Neural progenitor cell (in vitro differentiated cells): ENCODE measurements around the gene SLC52A3. TPM values are rescaled to one million over a fixed set of nuclear protein-coding genes. Genes with fewer than 3 reads are reported as not detected.
A peak's percentile ranks its signal among the peaks of the same experiment; 100 is the strongest.

Experiments
- DNase-seq: peaks from one replicate; pipeline ENCODE4 v3.0.0-alpha.2; 2016; ENCODE audit warnings: low spot score
- H2AFZ ChIP-seq: fragments of 200-600 bp; sonication (generic); replicated peaks from 2 replicates; pipeline ENCODE4 v1.6.1; 2016; ENCODE audit warnings: antibody characterized with exemption
- H3F3A ChIP-seq: fragments of 200-600 bp; sonication (generic); 2 replicates; pipeline ENCODE4 v1.6.1; 2016; ENCODE audit warnings: antibody characterized with exemption, low read depth
- H3K27ac ChIP-seq: fragments of 200-600 bp; sonication (generic); 2 replicates; pipeline ENCODE4 v1.5.1; 2016; ENCODE audit warnings: mild to moderate bottlenecking
- H3K27me3 ChIP-seq: fragments of 200-600 bp; sonication (generic); 2 replicates; pipeline ENCODE4 v1.6.1; 2016; ENCODE audit warnings: mild to moderate bottlenecking, moderate library complexity
- H3K36me3 ChIP-seq: fragments of 200-600 bp; sonication (generic); 2 replicates; pipeline ENCODE4 v1.5.1; 2016
- H3K4me1 ChIP-seq: fragments of 200-600 bp; sonication (generic); 2 replicates; pipeline ENCODE4 v1.6.1; 2016; ENCODE audit warnings: mixed run types
- H3K4me2 ChIP-seq: fragments of 200-600 bp; sonication (generic); 2 replicates; pipeline ENCODE4 v1.6.1; 2016
- H3K4me3 ChIP-seq: fragments of 200-600 bp; sonication (generic); 2 replicates; pipeline ENCODE4 v1.5.1; 2016
- H3K79me2 ChIP-seq: fragments of 200-600 bp; sonication (generic); 2 replicates; pipeline ENCODE4 v1.6.1; 2016; ENCODE audit warnings: low read depth
- H3K9ac ChIP-seq: fragments of 200-600 bp; sonication (generic); 2 replicates; pipeline ENCODE4 v1.6.1; 2016
- H3K9me3 ChIP-seq: fragments of 200-600 bp; sonication (generic); 2 replicates; pipeline ENCODE4 v1.5.1; 2016; ENCODE audit warnings: low read depth
- H4K20me1 ChIP-seq: fragments of 200-600 bp; sonication (generic); 2 replicates; pipeline ENCODE4 v1.6.1; 2016; ENCODE audit warnings: low read depth
- H3K27ac Mint-ChIP-seq: 3 replicates; pipeline ENCODE4 v1.8.0; 2021; ENCODE audit warnings: mixed read lengths
- H3K27me3 Mint-ChIP-seq: 2 replicates; pipeline ENCODE4 v1.8.0; 2022; ENCODE audit warnings: low read depth, mild to moderate bottlenecking, inconsistent platforms, moderate library complexity, mixed read lengths; ENCODE audit not compliant: insufficient read depth
- H3K36me3 Mint-ChIP-seq: 3 replicates; pipeline ENCODE4 v1.8.0; 2021; ENCODE audit warnings: mixed read lengths
- H3K4me1 Mint-ChIP-seq: 3 replicates; pipeline ENCODE4 v1.8.0; 2021; ENCODE audit warnings: mixed read lengths
- H3K4me3 Mint-ChIP-seq: 3 replicates; pipeline ENCODE4 v1.8.0; 2021; ENCODE audit warnings: mild to moderate bottlenecking, moderate library complexity, mixed read lengths
- H3K9me3 Mint-ChIP-seq: 3 replicates; pipeline ENCODE4 v1.8.0; 2020; ENCODE audit warnings: mixed read lengths
- CTCF ChIP-seq: fragments of 200-600 bp; sonication (generic); IDR thresholded peaks from 2 replicates; pipeline ENCODE4 v1.5.1; 2017; ENCODE audit warnings: antibody characterized with exemption, mild to moderate bottlenecking
- EZH2 ChIP-seq: fragments of 200-600 bp; sonication (generic); IDR thresholded peaks from 2 replicates; pipeline ENCODE4 v1.6.1; 2017; ENCODE audit warnings: antibody characterized with exemption, mild to moderate bottlenecking, moderate library complexity
- EZH2phosphoT487 ChIP-seq: fragments of 200-600 bp; sonication (generic); IDR thresholded peaks from 2 replicates; pipeline ENCODE4 v1.6.1; 2017; ENCODE audit warnings: antibody characterized with exemption
- total RNA-seq: library from RNA; depleted of rRNA; stranded (reverse); fragments of >200 nt; gene quantifications from 2 replicates; pipeline ENCODE4 v1.2.3, GENCODE V29; 2015; ENCODE audit warnings: low replicate concordance

SLC52A3 gene
- total RNA-seq, 1 donor from 2014 or later = not detected

GRCh38 chr20:730005-730404, 38.3 kb downstream of the SLC52A3 start:
- Histone ChIP-seq H3K36me3 (no peaks in the 10 kb centered on the region), H3K9ac (no peak overlapping the region), H3K79me2 (no peaks in the 10 kb centered on the region), H3K4me2 (no peak overlapping the region), H3K27me3 (peaks cover 44% of the 10 kb centered on the region), H3K4me3 (no peak overlapping the region), H3K27ac (no peak overlapping the region), H3F3A (peaks cover 15% of the 10 kb centered on the region), H3K4me1 (peaks cover 9% of the 10 kb centered on the region), H2AFZ (no peak overlapping the region), H3K9me3 (no peaks in the 10 kb centered on the region), H4K20me1 (no peaks in the 10 kb centered on the region)
- no peak overlapping the region for H3K27ac Mint-ChIP-seq
- peaks cover 31% of the 10 kb centered on the region for H3K27me3 Mint-ChIP-seq
- H3K4me3 Mint-ChIP-seq = peak overlapping the region; percentile 24
- no peaks in the 10 kb centered on the region for H3K36me3 Mint-ChIP-seq
- H3K9me3 Mint-ChIP-seq = no peaks in the 10 kb centered on the region
- peaks cover 5% of the 10 kb centered on the region for H3K4me1 Mint-ChIP-seq
- TF ChIP-seq EZH2phosphoT487 (no peak), CTCF (no peak), EZH2 (no peak)
- DNase-seq = no peak

- Mint-ChIP-seq H3K9me3 (no peaks in the 10 kb centered on the region), H3K27me3 (peaks cover 41% of the 10 kb centered on the region), H3K4me1 (peaks cover 4% of the 10 kb centered on the region), H3K4me3 (peak overlapping the region; percentile 73), H3K36me3 (no peaks in the 10 kb centered on the region), H3K27ac (no peak overlapping the region)
- H3K27me3 ChIP-seq = peaks cover 44% of the 10 kb centered on the region
- H2AFZ ChIP-seq = peak overlapping the region; percentile 98
- no peaks in the 10 kb centered on the region for H3K79me2 ChIP-seq
- peak overlapping the region; percentile 82 for H3K4me3 ChIP-seq
- H3K4me2 ChIP-seq = peak overlapping the region; percentile 89
- peaks cover 15% of the 10 kb centered on the region for H3F3A ChIP-seq
- no peaks in the 10 kb centered on the region for H3K9me3 ChIP-seq
- TF ChIP-seq CTCF (peak; percentile 73), EZH2 (no peak)
- H3K4me1 ChIP-seq = no peaks in the 10 kb centered on the region
- DNase-seq = peak; percentile 94
- H3K36me3 ChIP-seq = no peaks in the 10 kb centered on the region
- H4K20me1 ChIP-seq = no peaks in the 10 kb centered on the region
- H3K9ac ChIP-seq = no peak overlapping the region
- H3K27ac ChIP-seq = no peak overlapping the region
Observed at GRCh38 chr20:728256-728944, 39.9 kb downstream of the SLC52A3 start.

GRCh38 chr20:726160-726559, 42.1 kb downstream of the SLC52A3 start:
- TF ChIP-seq EZH2 = no peak
- no peak for TF ChIP-seq EZH2phosphoT487
- no peak for TF ChIP-seq CTCF
- Histone ChIP-seq H3K4me3 (no peak overlapping the region), H3K4me2 (no peak overlapping the region), H2AFZ (no peak overlapping the region), H3K36me3 (no peaks in the 10 kb centered on the region), H3K9me3 (no peaks in the 10 kb centered on the region), H3F3A (peaks cover 15% of the 10 kb centered on the region), H4K20me1 (no peaks in the 10 kb centered on the region), H3K9ac (no peak overlapping the region), H3K79me2 (no peaks in the 10 kb centered on the region), H3K27ac (no peak overlapping the region), H3K4me1 (no peaks in the 10 kb centered on the region), H3K27me3 (peaks cover 52% of the 10 kb centered on the region)
- DNase-seq = no peak
- H3K36me3 Mint-ChIP-seq = no peaks in the 10 kb centered on the region
- H3K27me3 Mint-ChIP-seq = peaks cover 51% of the 10 kb centered on the region
- H3K27ac Mint-ChIP-seq = no peak overlapping the region
- no peak overlapping the region for H3K4me3 Mint-ChIP-seq
- H3K9me3 Mint-ChIP-seq = no peaks in the 10 kb centered on the region
- H3K4me1 Mint-ChIP-seq = no peaks in the 10 kb centered on the region
